HG02610 (cell line): Measurements from ENCODE around the gene HOXB8.

Experiments
- ATAC-seq: cut with Tn5 transposase; IDR thresholded peaks from one replicate; pipeline ENCODE4 v1.9.1; 2021; ENCODE audit warnings: mild to moderate bottlenecking, moderate library complexity; ENCODE audit not compliant: unreplicated experiment

The HOXB8 gene

DNA sequence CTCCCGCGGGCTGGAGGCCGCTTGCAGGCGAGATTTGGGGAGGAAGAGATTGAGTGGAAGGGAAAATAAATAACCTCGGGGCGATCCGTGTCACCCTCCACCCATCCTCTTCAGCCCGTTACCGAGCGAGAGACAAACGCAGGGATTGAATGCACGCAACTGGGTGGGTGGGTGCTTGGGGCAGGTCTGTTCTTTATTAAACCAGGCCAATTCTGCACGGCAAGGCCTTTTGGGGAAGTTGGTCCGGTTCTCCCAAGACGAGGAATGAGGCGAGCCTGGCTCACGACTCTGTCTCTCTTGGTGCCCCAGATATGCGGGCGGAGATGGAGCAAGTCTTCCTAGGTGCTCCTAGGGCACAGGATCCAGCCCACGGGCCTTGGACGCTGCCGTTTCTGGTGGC lies 3.9 kb downstream of the HOXB8 start:
- no peak for ATAC-seq

- ATAC-seq: no peak
Measured at GRCh38 chr17:48610282-48611211, 4.5 kb downstream of the HOXB8 start, which contains the start of gene HOXB7. Gene HOXB7, minus strand, starts transcription at chr17:48611017. Its CDS starts 99 bp downstream, at chr17:48610918.

- ATAC-seq: no peak
Measured at GRCh38 chr17:48609759-48610281, 5.3 kb downstream of the HOXB8 start.

- no peak for ATAC-seq
Measured at GRCh38 chr17:48609033-48609432, 6.1 kb downstream of the HOXB8 start.

DNA sequence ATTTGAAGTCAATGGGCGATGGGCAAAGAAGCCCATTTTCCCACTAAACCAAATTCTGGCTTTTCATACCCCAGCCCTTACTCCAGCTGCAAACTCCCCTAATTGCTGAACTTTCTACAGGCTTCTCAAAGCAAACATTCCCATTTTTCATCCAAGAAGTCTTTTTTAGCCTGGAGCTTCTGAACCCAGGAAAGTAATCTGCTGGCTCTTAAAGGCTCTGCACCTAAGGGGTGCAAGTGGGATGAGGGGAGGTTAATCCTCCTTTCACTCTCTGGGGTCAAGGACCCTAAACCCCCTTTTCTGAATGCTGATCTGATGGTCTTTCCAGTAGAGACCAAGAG lies 6.6 kb downstream of the HOXB8 start:
- no peak for ATAC-seq

DNA sequence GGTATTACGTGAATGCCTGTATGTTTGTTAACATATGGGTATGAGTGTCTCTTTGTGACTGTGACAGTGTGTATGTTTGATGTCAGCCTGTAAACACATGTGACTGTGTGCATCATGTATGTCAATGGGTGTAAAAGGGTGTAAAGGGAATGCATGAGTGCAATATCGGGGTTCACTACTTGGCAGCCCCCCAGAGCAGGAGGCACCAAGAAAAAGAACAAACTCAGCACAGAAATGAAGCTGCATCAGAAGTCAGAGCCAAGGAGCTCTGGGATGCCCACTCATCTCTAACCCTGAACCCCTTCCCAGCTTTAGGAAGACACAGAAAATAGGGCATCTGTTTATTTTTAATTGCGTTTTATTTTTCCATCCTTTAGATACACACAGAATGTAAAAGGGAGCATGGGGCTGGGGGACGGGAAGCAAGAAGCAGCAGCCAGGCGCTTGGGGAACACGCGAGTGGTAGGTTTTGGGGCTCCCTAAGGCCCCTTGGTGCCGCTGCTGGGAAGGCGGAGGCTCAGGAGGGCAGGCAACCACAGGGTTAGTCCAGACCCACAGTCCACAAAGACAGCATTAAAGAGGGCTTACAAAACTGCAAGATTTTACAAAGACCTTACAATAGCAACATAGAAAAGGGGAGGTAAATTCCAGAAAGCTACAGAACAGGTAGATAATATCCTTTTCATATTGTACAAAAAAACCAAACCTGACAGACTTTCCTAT lies 8.0 kb downstream of the HOXB8 start:
- no peak for ATAC-seq

DNA sequence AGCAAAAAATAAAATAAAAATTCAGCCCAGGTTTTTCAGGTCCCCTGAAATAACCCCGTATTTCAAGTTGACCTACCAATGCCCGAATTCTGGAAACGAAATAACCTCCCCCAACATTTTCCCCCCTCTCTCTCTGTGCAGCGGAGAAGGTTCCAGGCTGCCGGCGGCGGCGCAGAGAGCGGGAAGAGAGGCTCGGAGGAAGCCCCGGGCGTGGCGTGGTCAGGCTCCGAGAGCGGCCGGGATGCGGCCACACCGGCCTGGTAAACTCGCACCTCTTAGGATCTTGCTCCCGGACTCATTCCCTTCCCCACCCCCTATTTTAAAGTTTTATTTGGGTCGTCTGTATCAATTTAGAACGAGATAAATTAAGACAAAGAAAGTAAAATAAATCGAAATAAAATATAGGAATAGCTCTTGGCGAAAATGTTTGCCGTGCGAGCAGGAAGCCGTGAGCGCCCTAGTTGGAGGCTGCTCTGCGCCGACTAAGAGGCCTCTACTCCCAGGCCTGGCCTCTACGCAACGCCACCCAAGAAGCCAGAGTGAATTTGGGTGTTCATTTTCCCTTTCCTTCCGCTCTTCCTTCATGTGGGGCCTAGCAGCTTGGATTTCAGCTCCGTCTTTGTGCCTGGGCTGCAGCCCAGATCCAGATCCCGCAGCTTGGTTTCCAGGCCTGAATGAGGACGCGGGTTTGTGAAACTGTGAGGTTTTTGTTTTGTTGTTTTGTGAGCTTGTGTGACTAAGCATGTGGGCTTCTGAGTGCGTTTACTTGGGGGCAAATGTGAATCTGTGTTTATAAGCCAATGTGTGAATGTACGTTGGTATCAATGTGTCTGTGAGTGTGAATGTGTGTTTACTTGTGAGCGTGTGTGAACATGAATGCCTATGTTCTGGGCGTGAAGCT lies 8.9 kb downstream of the HOXB8 start:
- ATAC-seq: no peak

- no peak for ATAC-seq
Measured at GRCh38 chr17:48605409-48605919, 9.6 kb downstream of the HOXB8 start.

DNA sequence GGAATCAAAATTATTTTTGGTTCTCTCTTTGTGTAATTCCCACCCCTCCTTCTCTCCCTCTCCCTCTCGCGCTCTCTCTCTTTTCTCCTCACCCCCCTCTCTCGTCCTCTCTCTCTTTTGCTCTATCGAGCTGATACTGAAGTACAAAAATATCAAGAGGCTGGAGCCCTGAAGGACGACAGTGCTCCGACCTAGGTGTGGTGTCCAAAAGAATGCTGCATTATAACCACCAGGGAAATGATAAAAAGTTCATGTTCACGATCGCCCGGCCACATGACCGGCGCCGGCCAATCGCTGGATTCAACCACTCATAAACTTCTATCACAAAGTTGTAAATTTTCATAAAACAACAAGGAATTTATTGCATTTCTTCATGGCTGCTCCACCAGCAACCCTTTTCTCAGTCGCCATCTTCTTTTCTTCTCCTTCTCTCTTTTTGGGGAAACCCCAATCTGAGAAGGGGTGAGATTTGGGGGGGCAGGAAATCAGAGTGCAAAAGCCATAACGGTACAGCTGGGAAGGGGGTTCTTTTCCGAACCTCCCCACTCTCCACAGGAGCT lies 10.2 kb downstream of the HOXB8 start, which contains the start of gene HOXB6:
Gene HOXB6, minus strand, starts transcription at position 217 of the 560 bp plus-strand sequence. CDS start 6,836 bp downstream, outside the sequence.
- ATAC-seq: no peak

DNA sequence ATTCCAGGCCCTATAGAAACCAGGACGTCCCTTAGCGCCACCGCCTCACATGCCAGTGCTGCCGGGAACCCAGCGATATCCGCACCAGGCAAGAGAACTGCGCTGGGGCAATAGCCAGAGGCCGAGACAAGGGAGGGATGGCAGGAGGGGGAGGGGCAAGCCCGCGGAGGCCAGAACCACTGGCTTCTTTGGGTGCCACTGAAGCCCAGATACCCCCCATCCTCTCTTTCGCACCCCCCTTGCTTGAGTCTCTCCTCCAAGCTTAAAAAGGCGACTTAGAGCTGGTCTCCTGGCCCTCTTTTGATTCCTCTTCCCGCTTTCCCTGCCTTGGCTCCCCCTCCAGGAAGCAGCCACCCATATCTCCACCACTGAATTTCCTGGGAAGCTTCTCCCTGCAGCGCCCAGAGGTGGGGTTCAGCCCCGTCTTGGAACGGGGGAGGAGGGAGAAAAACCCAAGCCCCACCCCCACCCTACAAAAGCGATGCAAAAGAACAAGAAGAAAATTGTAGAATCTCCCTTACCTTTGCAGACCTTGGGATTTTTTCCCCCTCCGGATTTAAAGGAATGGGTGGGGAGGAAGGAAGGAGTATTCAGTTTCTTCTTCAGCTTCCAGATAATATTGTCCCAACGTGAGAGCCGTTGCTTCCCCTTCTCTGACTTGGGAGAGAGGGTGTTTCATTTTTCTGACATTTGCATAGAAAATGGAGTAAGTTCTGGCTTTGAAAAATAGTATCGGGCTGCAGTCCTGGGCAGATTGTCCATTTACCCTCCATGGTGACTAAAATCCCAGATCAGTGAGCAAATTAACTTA lies 10.9 kb downstream of the HOXB8 start:
- no peak for ATAC-seq

DNA sequence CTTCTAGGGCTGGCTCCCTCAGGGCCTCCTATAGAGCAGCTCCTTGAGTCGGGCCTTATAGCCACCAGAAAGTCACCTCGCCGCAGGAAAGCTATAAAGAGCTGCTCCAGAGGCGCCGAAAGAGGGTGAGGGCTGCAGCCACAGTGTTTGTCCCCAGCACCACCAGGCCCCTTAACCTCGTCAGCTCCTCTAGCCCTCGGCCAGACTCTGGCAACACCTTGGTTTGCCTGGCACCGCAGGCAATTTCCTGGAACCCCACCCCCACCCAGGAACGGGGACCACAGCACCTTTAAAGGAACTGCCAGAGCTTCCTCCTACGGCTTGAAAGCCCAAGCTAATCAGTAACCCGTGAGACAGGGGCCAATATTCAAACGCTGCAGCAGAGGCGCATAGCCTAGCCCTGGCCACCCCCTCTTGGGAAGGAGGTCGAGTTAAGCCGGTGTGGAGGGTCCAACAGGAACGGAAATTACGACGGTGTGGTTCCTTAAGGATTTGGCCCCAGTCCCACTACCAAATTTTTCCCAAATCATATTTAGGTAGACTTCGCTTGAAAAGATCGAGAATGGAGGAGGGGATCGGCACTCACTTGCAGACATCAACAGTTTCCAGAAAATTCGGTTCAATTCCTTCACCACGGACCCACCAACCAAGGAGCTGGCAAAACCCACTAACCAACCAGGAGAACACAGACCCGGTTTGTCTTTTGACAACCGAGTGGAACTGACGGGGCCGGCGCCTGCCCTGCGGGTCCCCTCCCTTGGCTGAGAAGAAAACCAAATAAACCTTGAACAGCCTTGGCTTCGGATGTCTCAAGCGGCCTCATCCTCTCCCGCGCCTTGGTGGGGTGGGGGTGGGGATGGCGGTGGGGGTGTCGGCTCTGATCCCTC lies 13.3 kb downstream of the HOXB8 start:
- no peak for ATAC-seq

- ATAC-seq: no peak
Measured at GRCh38 chr17:48601207-48601538, 13.9 kb downstream of the HOXB8 start.

- no peak for ATAC-seq
Measured at GRCh38 chr17:48600244-48601098, 14.6 kb downstream of the HOXB8 start.

DNA sequence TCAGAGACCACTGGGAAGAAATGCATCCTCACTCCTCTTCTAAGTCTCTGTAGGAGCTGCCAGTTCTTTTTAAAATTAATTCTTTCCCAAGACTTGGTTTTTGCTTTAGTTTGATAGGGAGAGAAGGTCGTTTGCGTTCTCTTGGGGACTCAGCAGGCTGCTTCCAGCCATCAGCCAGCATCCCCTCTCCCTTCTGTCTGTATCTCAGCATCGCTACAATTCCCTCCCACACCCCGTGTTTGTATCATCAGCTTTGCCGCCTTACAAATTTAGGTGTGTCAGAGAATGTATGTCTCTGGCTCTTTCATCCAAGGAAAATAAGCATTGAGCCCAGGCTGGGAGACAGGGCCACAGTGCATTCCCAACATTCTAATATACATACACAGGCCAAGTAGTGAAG lies 15.7 kb downstream of the HOXB8 start:
- no peak for ATAC-seq

DNA sequence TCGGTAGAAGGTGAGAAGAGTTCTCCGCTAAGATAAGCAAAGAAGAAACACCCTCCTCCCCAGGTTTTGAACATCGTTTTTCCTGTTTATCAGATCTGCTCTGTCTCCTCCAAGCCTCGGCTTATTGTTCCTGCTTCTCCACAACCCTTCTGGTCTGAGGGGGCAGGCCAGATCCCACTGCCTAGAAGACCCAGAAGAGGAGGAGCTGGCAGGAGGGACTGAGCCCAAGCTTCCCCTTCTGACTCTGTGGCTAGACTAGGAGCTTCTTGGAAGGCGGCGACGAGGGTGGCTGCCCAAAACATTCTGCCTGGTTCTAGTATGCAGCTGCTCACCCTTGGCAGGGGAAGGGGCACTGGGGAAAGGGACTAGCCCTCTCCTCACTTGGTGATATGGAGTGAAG lies 16.4 kb downstream of the HOXB8 start:
- no peak for ATAC-seq

GRCh38 chr17:48597778-48598631 lies 17.1 kb downstream of the HOXB8 start:
- ATAC-seq: no peak

GRCh38 chr17:48597528-48597777 lies 17.6 kb downstream of the HOXB8 start:
- no peak for ATAC-seq
